ENCODE results near the gene NR6A1.

NR6A1 gene

GRCh38 chr9:124718928-124719327 lies 52.2 kb downstream of the NR6A1 start:
- ATAC-seq: no peak
- TF ChIP-seq ARNTL (CRISPR knock-in tag; IDR thresholded peaks at IDR 0.05; ENCODE audit: borderline replicate concordance, low read depth) (no peak), TSHZ2 (CRISPR knock-in tag; IDR thresholded peaks at IDR 0.05) (no peak), CREB5 (CRISPR knock-in tag; IDR thresholded peaks at IDR 0.05; ENCODE audit: low read depth) (no peak), CSDC2 (CRISPR knock-in tag; IDR thresholded peaks at IDR 0.05) (no peak), ZNF8 (CRISPR knock-in tag; IDR thresholded peaks at IDR 0.05) (no peak), BACH2 (CRISPR knock-in tag; IDR thresholded peaks at IDR 0.05; ENCODE audit: borderline replicate concordance) (no peak), TCF4 (CRISPR knock-in tag; IDR thresholded peaks at IDR 0.05; ENCODE audit: borderline replicate concordance) (no peak), RARB (CRISPR knock-in tag; IDR thresholded peaks at IDR 0.05) (no peak), ZNF565 (CRISPR knock-in tag; conservative IDR thresholded peaks at IDR 0.05; ENCODE audit: low read depth) (no peak), PPARA (CRISPR knock-in tag; IDR thresholded peaks at IDR 0.05; ENCODE audit: borderline replicate concordance) (no peak), ISL1 (CRISPR knock-in tag; IDR thresholded peaks at IDR 0.05) (no peak)
- TF ChIP-seq, protein P1, sequence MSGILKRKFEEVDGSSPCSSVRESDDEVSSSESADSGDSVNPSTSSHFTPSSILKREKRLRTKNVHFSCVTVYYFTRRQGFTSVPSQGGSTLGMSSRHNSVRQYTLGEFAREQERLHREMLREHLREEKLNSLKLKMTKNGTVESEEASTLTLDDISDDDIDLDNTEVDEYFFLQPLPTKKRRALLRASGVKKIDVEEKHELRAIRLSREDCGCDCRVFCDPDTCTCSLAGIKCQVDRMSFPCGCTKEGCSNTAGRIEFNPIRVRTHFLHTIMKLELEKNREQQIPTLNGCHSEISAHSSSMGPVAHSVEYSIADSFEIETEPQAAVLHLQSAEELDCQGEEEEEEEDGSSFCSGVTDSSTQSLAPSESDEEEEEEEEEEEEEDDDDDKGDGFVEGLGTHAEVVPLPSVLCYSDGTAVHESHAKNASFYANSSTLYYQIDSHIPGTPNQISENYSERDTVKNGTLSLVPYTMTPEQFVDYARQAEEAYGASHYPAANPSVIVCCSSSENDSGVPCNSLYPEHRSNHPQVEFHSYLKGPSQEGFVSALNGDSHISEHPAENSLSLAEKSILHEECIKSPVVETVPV (CRISPR knock-in tag; IDR thresholded peaks at IDR 0.05): no peak

- no peak for ATAC-seq
- TF ChIP-seq ZFP3 (CRISPR knock-in tag; IDR thresholded peaks at IDR 0.05): no peak
- no peak for TF ChIP-seq PPARA (CRISPR knock-in tag; IDR thresholded peaks at IDR 0.05; ENCODE audit: borderline replicate concordance)
Observed at GRCh38 chr9:124717597-124717996, 53.5 kb downstream of the NR6A1 start.

DNA sequence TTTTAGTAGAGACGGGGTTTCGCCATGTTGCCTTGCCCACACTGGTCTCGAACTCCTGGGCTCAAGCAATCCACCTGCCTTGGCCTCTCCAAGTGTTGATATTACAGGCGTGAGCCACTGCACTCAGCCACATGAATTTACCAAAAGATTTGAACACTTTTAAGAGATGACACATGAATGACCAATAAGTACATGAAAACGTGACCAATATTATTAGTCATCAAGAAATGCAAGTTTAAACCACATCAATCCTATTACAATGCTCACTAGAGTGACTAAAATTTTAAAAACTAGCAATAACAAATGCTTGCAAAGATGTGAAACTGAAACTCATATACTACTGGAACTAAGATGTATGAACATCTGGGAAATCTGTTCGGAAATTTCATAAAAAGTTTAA lies 54.3 kb downstream of the NR6A1 start:
- no peak for ATAC-seq
- no peak for TF ChIP-seq OSR1 (CRISPR knock-in tag; IDR thresholded peaks at IDR 0.05)
- TF ChIP-seq ZFP30 (CRISPR knock-in tag; IDR thresholded peaks at IDR 0.05): no peak
- TF ChIP-seq ARNTL (CRISPR knock-in tag; IDR thresholded peaks at IDR 0.05; ENCODE audit: borderline replicate concordance, low read depth): no peak
- TF ChIP-seq, protein P2, sequence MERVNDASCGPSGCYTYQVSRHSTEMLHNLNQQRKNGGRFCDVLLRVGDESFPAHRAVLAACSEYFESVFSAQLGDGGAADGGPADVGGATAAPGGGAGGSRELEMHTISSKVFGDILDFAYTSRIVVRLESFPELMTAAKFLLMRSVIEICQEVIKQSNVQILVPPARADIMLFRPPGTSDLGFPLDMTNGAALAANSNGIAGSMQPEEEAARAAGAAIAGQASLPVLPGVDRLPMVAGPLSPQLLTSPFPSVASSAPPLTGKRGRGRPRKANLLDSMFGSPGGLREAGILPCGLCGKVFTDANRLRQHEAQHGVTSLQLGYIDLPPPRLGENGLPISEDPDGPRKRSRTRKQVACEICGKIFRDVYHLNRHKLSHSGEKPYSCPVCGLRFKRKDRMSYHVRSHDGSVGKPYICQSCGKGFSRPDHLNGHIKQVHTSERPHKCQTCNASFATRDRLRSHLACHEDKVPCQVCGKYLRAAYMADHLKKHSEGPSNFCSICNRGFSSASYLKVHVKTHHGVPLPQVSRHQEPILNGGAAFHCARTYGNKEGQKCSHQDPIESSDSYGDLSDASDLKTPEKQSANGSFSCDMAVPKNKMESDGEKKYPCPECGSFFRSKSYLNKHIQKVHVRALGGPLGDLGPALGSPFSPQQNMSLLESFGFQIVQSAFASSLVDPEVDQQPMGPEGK (CRISPR knock-in tag; IDR thresholded peaks at IDR 0.05; ENCODE audit: borderline replicate concordance): no peak
- TF ChIP-seq CREB5 (CRISPR knock-in tag; IDR thresholded peaks at IDR 0.05; ENCODE audit: low read depth): no peak
- no peak for TF ChIP-seq GLIS3 (CRISPR knock-in tag; IDR thresholded peaks at IDR 0.05)
- no peak for TF ChIP-seq RARB (CRISPR knock-in tag; IDR thresholded peaks at IDR 0.05)
- no peak for TF ChIP-seq ISL1 (CRISPR knock-in tag; IDR thresholded peaks at IDR 0.05)
- no peak for TF ChIP-seq PPARA (CRISPR knock-in tag; IDR thresholded peaks at IDR 0.05; ENCODE audit: borderline replicate concordance)
- TF ChIP-seq TCF4 (CRISPR knock-in tag; IDR thresholded peaks at IDR 0.05; ENCODE audit: borderline replicate concordance): no peak
- no peak for TF ChIP-seq ESRRG (CRISPR knock-in tag; IDR thresholded peaks at IDR 0.05)
- TF ChIP-seq ZNF70 (CRISPR knock-in tag; IDR thresholded peaks at IDR 0.05): no peak
- TF ChIP-seq CSDC2 (CRISPR knock-in tag; IDR thresholded peaks at IDR 0.05): no peak
- TF ChIP-seq, protein P1 (CRISPR knock-in tag; IDR thresholded peaks at IDR 0.05): no peak
- no peak for TF ChIP-seq ZNF8 (CRISPR knock-in tag; IDR thresholded peaks at IDR 0.05)
- TF ChIP-seq SNAI2 (CRISPR knock-in tag; IDR thresholded peaks at IDR 0.05): no peak
- TF ChIP-seq, protein P3, sequence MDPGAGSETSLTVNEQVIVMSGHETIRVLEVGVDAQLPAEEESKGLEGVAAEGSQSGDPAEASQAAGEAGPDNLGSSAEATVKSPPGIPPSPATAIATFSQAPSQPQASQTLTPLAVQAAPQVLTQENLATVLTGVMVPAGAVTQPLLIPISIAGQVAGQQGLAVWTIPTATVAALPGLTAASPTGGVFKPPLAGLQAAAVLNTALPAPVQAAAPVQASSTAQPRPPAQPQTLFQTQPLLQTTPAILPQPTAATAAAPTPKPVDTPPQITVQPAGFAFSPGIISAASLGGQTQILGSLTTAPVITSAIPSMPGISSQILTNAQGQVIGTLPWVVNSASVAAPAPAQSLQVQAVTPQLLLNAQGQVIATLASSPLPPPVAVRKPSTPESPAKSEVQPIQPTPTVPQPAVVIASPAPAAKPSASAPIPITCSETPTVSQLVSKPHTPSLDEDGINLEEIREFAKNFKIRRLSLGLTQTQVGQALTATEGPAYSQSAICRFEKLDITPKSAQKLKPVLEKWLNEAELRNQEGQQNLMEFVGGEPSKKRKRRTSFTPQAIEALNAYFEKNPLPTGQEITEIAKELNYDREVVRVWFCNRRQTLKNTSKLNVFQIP (CRISPR knock-in tag; IDR thresholded peaks at IDR 0.05; ENCODE audit: borderline replicate concordance, low read depth): no peak
- no peak for TF ChIP-seq TSHZ2 (CRISPR knock-in tag; IDR thresholded peaks at IDR 0.05)
- TF ChIP-seq ZC3H10 (CRISPR knock-in tag; IDR thresholded peaks at IDR 0.05): no peak

Measured in SK-N-SH treated with all-trans-retinoic acid at 6 μM for 48 hours (cell line).